ENCODE results near the gene IRF2.

IRF2 gene

DNA sequence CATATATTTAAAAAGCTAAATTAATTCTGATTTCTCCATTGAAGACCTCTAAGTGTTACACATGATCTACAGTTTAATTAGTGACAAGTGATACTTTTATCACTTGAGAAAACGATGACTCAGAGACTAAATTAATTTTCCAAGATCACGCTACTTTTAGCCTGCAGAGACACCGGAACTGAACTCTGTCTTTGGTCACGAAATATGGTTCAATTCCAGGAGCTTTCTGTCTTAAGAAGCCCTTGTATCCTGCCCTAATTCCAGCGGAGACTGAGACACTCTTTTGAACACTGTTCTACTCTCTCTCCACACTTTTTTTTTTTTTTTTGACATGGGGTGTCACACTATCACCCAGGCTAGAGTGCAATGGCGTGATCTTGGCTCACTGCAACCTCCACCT lies 63.6 kb downstream of the IRF2 start:
- no peak for DNase-seq

DNA sequence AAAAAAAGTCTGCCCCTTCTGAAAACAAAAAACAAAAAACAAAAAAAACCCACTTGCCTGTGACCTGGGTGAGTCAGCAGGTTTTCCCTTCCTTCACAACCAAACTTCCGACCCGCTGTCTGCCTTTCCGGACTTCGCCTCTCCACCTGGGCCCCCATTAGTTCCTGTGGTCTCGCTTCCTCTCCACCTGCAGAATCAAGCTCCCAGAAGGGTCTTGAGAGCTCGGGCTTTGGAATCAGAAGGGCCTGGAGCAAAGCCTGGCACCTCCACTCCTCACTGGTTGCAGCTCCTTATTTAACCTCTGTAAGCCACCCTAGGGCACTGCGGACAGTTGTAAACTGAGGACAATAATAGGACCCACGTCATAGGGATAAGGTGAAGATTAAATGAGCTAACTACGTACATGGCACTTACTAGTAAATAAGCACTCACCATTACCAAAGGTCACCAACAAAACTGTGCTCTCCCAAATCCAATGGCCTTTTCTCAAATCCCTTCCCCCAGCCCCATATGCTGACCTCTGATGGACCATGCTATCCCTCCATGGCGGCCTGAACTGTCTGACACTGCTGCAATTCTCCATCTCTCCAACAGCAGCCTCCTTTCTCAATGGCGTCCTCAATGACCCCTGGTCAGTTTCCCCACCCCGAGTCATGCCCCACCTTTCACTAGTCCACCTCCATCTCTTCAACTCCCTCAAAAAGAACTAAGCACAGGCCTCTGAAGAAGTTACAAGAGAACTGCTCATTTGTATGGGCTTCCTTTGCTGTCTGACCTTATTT lies 64.2 kb downstream of the IRF2 start:
- no peak for DNase-seq

DNA sequence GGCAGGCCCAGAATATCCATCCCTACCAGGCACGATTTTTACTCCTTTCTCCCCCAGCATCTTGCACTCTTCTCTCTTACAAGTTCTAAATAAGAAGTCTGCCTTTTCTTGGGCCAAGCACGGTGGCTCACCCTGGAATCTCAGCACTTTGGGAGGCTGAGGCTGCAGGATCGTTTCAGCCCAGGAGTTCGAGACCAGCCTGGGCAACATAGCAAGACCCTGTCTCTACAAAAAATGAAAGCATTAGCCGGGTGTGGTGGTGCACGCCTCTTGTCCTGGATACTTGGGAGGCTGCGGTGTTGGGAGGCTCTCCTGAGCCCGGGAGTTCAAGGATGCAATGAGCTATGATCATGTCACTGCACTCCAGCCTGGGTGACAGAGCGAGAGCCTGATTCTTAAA lies 64.8 kb downstream of the IRF2 start:
- DNase-seq: no peak

DNA sequence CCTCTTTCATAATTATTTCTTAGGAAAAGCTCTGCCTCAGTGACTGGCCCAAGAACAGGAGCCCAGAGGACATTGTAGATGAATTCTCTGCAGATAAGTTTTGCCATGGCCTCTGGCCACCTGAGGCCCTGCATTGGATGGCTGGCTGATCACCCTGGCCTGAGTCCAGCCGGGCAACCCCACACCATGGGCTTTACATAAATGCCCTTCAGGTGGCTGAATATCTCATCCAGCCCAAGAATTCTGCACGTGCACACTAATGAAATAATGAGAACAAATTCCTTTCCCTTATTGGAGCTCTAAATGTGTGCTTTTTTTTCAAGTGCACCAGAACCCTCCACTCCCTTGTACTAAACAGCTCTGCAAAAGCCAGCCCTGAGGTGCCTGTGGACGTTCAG lies 65.7 kb downstream of the IRF2 start:
- DNase-seq: no peak

DNA sequence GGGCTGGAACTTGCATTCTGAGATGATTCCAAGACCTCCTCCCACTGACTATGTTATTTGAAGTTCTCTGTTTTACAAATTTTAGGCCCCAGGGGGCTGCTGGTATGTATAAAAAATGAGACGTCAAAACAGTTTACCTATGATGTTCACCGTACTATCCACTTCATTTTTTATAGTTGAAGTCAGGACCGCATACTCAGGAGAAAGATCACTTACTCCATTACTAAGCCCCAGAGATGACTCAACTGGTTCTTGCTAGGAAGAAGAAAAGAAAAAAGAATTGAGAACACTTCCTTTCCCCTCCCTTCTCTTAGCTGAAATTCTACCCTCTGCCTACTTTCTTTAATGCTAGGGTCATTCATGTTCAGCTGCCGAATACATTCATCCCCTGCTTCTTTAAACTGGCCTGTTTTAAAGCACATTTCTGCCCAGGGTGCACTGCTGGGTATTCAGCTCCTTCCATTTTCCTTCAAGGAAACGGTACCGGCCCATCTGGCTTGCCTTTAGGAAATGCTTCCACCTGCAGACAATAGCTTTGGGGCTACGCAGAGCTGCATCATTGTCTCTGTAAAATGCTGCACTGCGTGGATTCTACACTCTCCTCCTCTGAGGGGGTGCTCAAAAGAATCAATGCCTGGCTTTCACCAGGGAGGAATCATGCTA lies 66.2 kb downstream of the IRF2 start:
- no peak for DNase-seq

DNA sequence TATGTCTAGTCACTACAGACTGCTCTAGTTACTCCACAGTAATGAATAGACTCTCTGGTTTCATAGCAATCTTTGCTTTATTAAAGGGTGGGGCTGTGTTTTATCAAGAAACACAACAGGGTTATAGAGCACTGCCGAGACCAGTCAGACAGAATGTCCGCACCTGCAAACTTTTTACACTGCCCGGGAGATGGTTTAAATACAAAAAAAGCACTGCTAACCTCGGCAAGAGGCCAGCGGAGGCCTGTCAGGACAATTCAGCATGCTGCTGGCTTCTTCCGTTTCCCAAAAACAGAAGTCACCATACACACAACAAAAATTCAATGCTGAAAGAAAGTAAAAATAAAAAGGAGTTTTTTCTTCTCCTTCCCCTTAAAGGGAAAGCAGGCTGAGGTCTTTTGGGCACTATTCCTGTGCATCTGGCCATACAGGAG lies 67.4 kb downstream of the IRF2 start:
- peak in 4 of 56 donors; percentile 12 to 26 (median 23) for DNase-seq

DNA sequence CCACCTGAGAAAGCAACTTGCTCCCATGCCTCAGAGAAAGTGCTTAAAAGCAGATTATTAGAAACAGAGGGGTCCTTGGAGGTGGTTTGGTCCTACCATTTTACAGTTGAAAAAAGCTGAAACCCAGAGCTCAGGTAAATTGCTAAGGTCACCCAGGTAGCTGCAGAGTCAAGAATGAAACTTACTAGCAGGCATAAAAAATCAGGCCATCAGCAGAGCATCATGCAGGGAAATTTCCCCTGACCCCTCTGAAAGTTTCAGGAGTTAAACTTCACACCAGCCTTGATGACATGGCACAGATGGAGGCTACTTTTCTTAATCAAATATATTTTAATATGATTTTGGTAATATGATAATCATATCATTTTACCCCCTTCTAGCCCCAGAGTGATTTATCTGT lies 70.3 kb downstream of the IRF2 start:
- no peak for DNase-seq

DNA sequence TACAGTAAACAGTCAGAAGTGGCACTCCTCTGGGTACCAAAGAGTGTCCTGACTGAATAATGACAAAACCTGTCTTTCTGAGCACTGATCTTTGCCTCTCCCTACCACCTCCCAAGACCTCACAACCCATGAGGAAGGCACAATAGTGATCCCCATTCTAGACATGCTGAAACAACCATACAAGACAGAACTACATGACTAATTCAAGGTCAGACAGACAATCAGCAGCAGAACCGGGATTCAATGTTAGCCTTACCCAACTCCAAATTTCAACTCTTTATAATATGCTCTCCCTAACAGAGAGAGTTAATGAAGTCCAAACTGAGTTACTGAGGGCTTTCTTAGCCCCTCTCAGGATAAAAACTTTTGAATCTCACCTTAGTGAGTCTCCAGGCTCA lies 71.0 kb downstream of the IRF2 start:
- no peak for DNase-seq

DNA sequence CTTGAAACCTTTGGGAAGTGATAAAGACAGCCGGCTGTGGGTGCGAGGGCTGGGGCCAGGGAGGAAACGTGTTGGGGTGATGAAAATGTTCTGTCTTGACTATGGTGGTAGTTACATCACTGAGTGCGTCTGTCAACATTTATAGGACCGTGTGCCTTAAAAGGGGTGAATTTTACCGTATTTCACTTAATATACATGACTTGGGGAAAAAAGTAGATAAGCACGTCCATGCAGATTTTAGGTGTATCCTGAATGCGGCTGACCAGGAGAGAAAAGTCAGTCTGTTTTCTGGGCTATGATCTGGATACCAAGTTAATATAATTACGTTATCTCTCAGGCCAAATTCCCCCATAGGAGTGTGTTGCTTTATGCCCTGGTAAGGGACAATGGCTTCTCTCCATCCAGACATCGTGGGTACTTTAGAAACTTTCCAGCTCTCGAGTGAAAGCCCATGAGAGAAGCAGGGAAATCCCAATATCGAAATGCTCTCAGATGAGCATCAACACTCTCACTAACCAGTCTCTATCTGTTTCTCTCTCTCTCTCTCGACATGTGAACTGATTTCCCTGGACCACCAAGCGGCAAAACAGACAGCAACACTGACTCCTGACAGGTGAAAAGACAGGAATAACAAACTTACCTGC lies 71.5 kb downstream of the IRF2 start:
- DNase-seq: no peak

DNA sequence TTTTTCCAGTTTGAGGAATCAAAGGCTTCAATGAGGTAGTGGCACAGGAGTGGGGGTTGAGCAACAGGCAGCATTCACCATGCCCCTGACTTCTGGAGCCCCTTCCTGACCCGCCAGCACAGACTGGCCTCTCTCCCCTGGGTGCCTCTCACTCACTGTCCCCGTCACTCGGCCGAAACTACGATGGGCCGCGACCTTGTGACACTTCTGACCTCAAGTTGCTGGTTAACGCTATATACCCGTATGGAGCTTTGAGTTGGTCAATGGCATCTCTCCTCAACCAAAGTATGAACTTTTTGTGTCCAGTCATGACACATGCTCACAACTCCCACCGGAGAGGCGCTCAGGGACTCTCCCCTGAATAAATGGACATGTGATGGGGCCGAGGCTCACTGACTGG lies 72.1 kb downstream of the IRF2 start:
- no peak for DNase-seq

DNA sequence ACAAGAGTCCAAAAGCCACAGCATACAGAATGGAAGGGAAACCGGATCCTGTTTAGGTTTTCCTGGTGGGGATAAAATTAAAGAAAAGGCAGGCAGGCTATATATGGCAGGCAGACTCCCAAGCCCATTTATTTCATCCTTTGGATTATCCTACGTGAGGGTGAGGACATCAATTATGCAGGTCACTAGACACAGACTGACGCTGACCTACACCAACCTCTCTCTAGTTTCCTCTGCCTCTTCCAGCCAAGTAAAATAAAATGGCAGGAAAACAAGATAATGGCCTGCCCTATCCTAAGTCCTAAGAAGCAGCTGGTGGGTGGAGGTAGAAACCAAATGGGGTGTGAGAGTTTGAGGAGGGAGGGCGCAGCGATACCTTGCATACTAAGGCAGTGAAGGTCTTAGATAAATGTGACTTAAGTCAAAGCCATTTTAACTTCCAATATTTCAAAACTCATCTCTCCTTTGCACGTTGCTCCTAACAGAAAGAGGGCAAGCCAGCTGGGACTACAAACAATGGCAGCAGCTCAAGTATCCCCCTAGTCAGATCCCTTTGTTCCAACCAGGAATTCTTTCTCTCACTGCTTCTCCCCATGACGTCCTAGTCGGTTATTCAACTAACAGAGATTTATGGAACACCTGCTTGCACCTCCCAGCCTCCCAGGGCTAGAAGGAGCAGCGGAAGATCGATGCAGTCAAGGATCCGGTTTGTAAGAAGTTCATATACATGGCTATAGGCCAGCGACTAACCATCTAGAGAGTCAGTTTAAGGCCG lies 72.8 kb downstream of the IRF2 start:
- DNase-seq: no peak

DNA sequence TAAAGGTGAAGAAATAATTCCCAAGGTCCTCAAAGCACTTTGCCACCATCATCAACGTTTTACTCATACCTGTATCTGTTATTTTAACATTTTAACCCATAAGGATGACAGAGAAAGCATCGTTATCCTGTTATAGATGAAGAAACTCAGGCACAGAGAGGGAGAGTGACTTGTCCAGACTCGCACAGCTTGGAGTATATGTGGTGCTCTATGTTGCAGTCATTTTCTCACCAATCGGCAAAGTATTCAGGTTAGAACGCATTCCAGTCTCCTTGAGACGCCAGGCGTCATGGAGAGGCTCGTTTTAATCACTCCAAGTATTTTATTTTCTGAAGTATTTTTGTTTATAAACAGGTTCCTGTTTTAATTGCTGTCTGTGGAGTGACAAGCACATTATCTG lies 73.5 kb downstream of the IRF2 start:
- no peak for DNase-seq

DNA sequence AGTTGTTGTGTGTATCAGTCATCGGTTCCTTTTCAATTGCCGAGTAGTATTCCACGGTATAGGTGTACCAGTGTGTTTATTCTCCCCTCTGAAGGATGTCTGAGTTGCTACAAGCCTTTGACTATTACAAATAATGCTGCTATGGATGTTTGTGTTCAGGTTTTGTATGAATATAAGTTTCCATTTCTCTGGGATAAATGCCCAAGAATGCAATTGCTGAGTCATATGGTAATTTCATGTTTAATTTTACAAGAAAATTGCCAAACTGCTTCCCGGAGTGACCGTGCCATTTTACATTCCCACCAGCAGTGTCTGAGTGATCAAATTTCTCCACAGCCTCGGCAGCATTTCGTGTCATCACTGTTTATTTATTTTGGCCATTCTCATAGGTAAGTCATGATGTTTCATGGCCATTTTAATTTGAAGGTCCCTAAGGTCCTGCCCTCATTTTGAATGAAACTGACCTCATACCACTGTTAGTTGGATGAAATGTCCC lies 73.9 kb downstream of the IRF2 start:
- no peak for DNase-seq

DNA sequence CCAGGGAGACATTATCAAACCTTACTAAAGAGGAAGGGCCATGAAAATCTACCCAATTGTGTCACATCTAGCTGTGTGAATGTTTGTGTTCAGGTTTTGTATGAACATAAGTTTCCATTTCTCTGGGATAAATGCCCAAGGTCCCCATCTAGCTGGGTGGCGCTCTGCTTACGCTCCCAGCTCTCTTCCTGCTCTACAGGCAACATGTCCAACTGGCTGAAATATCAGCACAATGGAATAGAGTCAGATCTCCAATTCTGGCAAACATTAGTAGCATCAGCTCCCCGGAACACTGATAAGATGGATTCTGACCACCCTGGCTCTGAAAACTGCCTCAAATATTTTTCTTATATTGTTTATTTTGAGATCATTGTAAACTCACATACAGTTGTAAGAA lies 74.8 kb downstream of the IRF2 start:
- DNase-seq: no peak

DNA sequence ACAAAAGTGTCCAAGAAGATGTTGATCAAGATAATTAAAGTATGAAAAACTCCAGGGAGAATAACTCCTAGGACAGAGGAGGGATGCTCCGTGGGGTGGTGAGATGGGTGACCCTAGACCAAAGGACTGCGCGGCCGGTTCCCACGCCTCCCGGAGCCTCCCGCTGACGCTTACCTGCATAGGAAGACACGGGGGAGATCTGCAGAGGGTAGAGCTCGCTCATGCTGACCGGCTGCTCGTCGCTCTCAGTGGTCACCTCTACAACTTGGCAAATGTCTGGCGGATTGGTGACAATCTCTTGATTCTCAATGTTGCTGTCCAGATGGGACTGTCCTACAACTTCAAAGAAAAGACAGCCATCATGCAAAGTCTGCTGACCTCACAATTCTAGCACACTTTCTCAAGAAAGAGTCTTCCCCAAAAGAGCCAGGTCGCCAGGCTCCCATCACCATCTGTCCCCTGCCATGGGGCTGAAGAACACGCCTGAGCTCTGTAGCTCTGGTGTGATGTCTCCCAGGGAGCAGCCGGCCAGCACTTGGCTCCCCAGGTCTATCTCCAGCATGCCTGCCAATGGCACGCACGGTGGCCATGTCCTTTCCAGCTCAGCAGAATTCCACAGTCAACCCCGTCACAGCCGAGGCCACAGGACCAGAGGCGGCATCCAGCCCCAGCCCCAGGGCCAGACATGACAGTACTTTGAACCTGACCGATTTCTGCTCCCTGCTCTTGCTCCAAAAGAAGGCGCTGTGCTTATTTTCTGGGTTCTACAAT lies 75.4 kb downstream of the IRF2 start:
- no peak for DNase-seq

DNA sequence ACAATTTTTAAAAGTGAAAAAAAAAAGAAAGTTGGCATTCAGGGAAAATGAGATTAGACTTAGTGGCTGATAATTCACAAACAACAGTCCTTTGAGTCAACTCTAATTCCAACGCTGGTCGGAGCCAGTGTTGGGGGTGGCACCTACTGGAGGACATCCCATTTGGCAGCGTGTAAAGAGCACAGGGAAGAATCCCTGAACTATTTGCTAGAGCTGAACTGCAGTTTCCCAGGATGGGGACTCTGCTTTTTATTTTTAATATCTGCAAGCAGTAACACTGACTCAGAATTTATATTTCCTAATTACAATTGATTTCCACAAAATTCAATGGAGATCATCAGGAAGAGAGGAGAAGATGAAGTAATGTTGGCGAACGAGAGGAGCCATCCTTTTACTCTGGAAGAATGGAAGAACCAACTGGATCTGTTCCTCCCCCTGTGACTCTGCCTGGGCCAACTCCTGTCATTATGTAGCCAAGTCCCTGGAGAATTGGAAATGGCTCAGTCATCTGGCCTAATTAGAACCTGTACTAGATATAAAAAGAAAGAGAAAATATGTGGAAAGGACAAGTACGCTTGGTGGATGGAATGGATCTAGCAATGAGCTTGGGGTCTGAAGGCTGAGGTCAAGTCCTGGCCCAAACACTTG lies 76.7 kb downstream of the IRF2 start:
- peak in 23 of 56 donors; percentile 7 to 57 (median 40) for DNase-seq

DNA sequence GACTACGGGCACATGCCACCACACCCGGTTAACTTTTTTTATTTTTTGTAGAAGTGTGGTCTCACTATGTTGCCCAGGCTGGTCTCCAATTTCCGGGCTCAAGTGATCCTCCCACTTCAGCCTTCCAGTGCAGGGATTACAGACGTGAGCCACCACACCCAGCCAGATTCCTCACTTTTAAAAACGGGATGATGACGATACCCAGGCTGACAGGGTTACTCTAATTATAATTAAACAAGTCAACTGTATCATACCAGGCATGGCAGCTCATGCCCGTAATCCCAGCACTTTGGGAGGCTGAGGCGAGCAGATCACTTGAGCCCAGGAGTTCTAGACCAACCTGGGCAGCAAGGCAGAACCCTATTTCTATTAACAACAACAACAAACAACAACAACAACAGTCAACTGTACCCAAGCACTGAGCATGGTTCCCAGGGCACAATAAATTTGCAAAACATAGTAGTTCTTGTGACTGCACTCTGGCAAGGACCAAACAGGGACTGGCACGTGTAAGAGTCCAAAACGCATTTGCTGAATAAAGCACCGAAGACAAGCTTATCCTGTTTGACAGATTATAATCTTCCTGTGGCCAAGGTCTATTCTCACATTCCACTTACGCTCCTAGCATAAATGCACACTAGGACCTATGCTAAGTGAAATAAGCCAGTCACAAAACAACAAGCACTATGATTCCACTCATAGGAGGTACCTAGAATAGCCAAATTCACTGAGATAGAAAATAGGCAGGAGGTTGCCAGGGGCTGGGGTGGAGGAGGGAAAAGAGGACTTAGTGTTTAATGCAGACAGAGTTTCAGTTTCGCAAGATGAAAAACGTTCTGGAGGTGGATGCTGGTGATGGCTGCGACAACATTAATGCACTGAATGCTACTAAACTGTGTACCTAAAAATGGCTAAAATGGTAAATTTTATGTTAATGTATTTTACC lies 77.5 kb downstream of the IRF2 start:
- DNase-seq: no peak

DNA sequence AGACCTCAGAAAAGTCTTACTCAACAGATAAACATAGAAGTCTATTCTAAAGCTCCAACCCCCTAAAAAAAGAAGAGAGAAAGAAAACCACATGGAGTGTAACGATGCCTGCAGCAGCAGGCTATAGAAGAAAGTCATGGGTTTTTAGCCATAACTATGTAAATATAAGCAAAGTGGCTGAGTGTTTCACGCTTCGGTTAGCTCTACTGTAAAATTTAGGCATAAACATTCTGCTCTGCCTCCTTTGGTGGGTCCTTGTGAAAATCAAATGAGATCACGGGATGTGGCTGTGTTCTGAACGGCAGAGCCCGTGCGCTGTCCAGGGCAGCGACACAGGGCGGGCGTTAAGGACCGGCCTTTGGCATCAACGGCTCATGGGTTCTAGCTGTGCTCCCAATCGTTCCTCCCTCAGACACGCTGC lies 78.4 kb downstream of the IRF2 start:
- no peak for DNase-seq

DNA sequence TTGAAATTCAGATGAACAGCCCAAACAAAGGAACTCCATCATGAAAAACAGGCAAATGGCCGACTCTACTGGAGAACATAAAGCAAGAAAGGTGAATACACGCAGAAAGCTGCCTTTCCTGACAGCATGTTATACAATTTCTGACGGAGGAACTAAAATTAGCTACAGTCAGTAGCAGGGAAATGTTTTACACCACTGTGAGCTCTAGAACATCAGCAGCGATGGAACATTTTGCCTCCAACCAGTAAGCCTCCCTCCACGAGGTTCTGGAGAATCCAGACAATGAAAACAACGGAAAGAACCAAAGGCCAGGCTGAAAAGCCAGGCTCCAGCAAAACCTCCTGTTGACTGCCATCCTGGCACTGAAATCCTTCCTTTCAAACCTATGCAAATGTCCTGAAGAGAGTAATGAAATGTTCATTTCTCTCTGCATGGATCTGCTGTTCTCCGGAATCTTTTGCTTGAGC lies 78.9 kb downstream of the IRF2 start:
- peak in 5 of 56 donors; percentile 10 to 30 (median 22) for DNase-seq
